Measurements from ENCODE around the gene PSTPIP2.

The PSTPIP2 gene

GRCh38 chr18:46070232-46070631 is 1.8 kb downstream of the PSTPIP2 start:
- no peak overlapping the region for H3K4me2 ChIP-seq (ENCODE audit: low read length)

GRCh38 chr18:46069524-46069923 is 2.5 kb downstream of the PSTPIP2 start:
- Histone ChIP-seq H3F3A (ENCODE audit: control insufficient read depth, insufficient read depth) (peaks cover 2% of the 10 kb centered on the region), H3K27ac (ENCODE audit: low read depth, low read length) (no peak overlapping the region), H3K4me2 (ENCODE audit: low read length) (no peak overlapping the region), H4K20me1 (ENCODE audit: control insufficient read depth, insufficient read depth, low read depth, low read length) (no peaks in the 10 kb centered on the region), H3K4me1 (ENCODE audit: control insufficient read depth, low read length) (peaks cover 23% of the 10 kb centered on the region), H3K9me3 (ENCODE audit: control insufficient read depth, insufficient read depth, low read length) (no peaks in the 10 kb centered on the region), H3K4me3 (ENCODE audit: low read length) (no peak overlapping the region), H3K9me2 (replicated peaks; ENCODE audit: control insufficient read depth, low read length) (no peaks in the 10 kb centered on the region), H3K36me3 (ENCODE audit: control insufficient read depth, low read length) (no peaks in the 10 kb centered on the region), H3K27me3 (ENCODE audit: control insufficient read depth, low read length) (peaks cover 19% of the 10 kb centered on the region), H3K79me2 (ENCODE audit: control insufficient read depth, low read length) (no peaks in the 10 kb centered on the region)
- TF ChIP-seq EZH2phosphoT487 (IDR thresholded peaks at IDR 0.05; ENCODE audit: borderline replicate concordance, low read length) (no peak), CTCF (IDR thresholded peaks at IDR 0.05; ENCODE audit: low read depth, low read length, poor library complexity, severe bottlenecking) (no peak)

More at GRCh38 chr18:46070232-46070631, 1.8 kb downstream of the PSTPIP2 start:
- H4K20me1 ChIP-seq (ENCODE audit: control insufficient read depth, insufficient read depth, low read depth, low read length): no peaks in the 10 kb centered on the region
- H3K27ac ChIP-seq (ENCODE audit: low read depth, low read length): no peak overlapping the region
- H3K4me1 ChIP-seq (ENCODE audit: control insufficient read depth, low read length): peaks cover 23% of the 10 kb centered on the region
- H3K36me3 ChIP-seq (ENCODE audit: control insufficient read depth, low read length): no peaks in the 10 kb centered on the region
- peaks cover 19% of the 10 kb centered on the region for H3K27me3 ChIP-seq (ENCODE audit: control insufficient read depth, low read length)
- H3K4me3 ChIP-seq (ENCODE audit: low read length): no peak overlapping the region
- H3K9me2 ChIP-seq (replicated peaks; ENCODE audit: control insufficient read depth, low read length): no peaks in the 10 kb centered on the region
- no peaks in the 10 kb centered on the region for H3K9me3 ChIP-seq (ENCODE audit: control insufficient read depth, insufficient read depth, low read length)
- no peak for TF ChIP-seq CTCF (IDR thresholded peaks at IDR 0.05; ENCODE audit: low read depth, low read length, poor library complexity, severe bottlenecking)
- no peak for TF ChIP-seq EZH2phosphoT487 (IDR thresholded peaks at IDR 0.05; ENCODE audit: borderline replicate concordance, low read length)
- H3F3A ChIP-seq (ENCODE audit: control insufficient read depth, insufficient read depth): peaks cover 7% of the 10 kb centered on the region
- no peaks in the 10 kb centered on the region for H3K79me2 ChIP-seq (ENCODE audit: control insufficient read depth, low read length)

GRCh38 chr18:46068763-46069162 is 3.3 kb downstream of the PSTPIP2 start:
- no peaks in the 10 kb centered on the region for H3K9me2 ChIP-seq (replicated peaks; ENCODE audit: control insufficient read depth, low read length)
- H3K4me3 ChIP-seq (ENCODE audit: low read length): no peak overlapping the region
- H3K9me3 ChIP-seq (ENCODE audit: control insufficient read depth, insufficient read depth, low read length): no peaks in the 10 kb centered on the region
- H3K27ac ChIP-seq (ENCODE audit: low read depth, low read length): no peak overlapping the region
- H3K36me3 ChIP-seq (ENCODE audit: control insufficient read depth, low read length): no peaks in the 10 kb centered on the region
- peaks cover 23% of the 10 kb centered on the region for H3K4me1 ChIP-seq (ENCODE audit: control insufficient read depth, low read length)
- H3K79me2 ChIP-seq (ENCODE audit: control insufficient read depth, low read length): no peaks in the 10 kb centered on the region
- H3K4me2 ChIP-seq (ENCODE audit: low read length): no peak overlapping the region
- peaks cover 19% of the 10 kb centered on the region for H3K27me3 ChIP-seq (ENCODE audit: control insufficient read depth, low read length)
- TF ChIP-seq CTCF (IDR thresholded peaks at IDR 0.05; ENCODE audit: low read depth, low read length, poor library complexity, severe bottlenecking): no peak
- no peak for TF ChIP-seq EZH2phosphoT487 (IDR thresholded peaks at IDR 0.05; ENCODE audit: borderline replicate concordance, low read length)
- H3F3A ChIP-seq (ENCODE audit: control insufficient read depth, insufficient read depth): no peaks in the 10 kb centered on the region
- no peaks in the 10 kb centered on the region for H4K20me1 ChIP-seq (ENCODE audit: control insufficient read depth, insufficient read depth, low read depth, low read length)
